Activated CD8-positive, alpha-beta memory T cell treated with anti-CD3 and anti-CD28 coated beads for 36 hours (primary cell): ENCODE measurements around the gene DRC7. TPM values are rescaled to one million over a fixed set of nuclear protein-coding genes. Genes with fewer than 3 reads are reported as not detected.
"Not testable (repeated sequence)": the region's sequence is repeated elsewhere in the genome, so short reads cannot be mapped to it uniquely, and the experiment has no call there.

ENCODE experiments used
- CTCF ChIA-PET: fragments of 350-600 bp; sonication (Branson Sonifier 250); formaldehyde crosslinking; loops from one replicate; lab custom pipeline; 2021; ENCODE audit warnings: antibody characterized with exemption; lab: Charles Lee
- POLR2A ChIA-PET: fragments of 350-600 bp; sonication (Branson Sonifier 250); formaldehyde crosslinking; loops from one replicate; lab custom pipeline; 2021; ENCODE audit warnings: antibody characterized with exemption; lab: Charles Lee
- total RNA-seq, 2 experiments: library from RNA; stranded (reverse); gene quantifications; one replicate each; pipeline ENCODE4 v1.2.3, GENCODE V29; 2021

The DRC7 gene
- total RNA-seq, 2 experiments from 2014 or later = not detected

DNA sequence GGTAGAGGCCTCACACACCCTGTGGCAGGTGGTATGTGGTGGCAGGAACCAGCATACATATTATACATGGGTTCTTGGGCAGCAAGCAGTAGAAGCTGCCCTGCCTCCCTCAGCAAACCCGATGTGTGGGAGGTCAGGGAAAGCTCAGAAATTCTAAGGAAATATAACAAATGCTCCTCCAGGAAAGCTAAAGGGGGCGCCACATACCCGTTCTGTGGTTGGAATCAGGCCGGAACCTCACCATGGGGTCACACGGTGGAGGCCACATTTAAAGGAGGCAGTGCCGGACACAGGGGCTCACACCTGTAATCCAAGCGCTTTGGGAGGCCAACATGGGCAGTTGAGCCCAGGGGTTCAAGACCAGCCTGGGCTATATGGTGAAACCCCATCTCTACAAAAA, 28.6 kb downstream of the DRC7 start:
- ChIA-PET CTCF (interaction anchor here (1.0 to 1.2 kb wide), 2 partner anchors 132 to 147 kb away, joined by 3 to 4 read pairs; no protein-coding TSS in a partner anchor), POLR2A (no interaction called here)

DNA sequence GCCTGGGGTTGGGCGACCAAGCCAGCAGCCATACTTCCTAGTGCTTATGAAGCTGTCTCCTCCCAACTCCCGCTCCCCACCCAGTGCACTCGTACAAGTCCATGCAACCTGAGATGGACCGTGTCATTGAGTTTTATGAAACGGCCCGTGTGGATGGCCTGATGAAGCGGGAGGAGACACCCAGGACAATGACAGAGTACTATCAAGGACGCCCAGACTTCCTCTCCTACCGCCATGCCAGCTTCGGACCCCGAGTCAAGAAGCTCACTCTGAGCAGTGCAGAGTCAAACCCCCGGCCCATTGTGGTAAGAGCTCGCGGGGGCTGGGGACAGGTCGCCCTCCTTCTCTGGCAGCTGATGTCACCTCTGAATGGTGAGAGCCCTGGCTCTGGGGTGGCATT, 29.9 kb downstream of the DRC7 start:
- ChIA-PET CTCF (interaction anchor here (1.1 to 1.3 kb wide), 2 partner anchors 77 to 148 kb away, joined by 3 to 5 read pairs; no protein-coding TSS in a partner anchor), POLR2A (no interaction called here)

DNA sequence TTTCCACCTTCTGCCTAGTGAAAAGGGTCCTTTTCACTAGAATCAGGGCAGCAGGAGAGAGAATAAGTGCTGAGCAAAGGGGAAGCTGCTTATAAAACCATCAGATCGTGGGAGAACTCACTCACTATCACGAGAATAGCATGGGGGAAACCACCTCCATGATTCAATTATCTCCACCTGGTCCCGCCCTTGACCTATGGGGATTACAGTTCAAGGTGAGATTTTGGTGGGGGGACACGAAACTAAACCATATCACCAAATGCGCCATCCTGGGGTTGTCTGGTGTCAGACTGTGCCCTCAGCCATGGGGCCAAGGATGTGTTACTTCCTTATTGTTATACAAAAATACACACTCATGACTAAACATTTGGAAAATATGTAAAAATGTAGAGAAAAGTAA, 30.5 kb downstream of the DRC7 start:
- ChIA-PET CTCF (interaction anchor here (1.1 to 1.3 kb wide), 3 partner anchors 76 to 149 kb away, joined by 3 to 5 read pairs (median 4); no protein-coding TSS in a partner anchor), POLR2A (no interaction called here)

DNA sequence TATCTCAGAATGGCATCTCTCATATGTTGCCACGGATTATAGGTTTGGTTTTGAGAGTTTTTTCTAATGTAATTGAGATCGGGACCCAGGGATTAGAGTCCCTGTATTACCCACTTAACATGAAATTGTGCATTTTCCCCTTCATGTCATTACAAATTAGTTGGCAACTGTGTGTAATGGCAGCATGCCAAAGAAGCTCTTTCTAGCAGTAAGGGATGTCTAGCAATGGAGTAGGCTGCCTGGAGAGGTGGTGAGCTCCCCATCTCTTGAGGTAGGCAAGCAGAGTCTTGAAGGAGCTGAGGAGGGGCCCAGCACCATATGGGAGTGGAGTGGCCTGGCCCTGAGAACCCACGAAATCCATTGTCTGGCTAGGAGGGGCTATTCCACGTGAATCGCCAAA, 30.9 kb downstream of the DRC7 start:
- CTCF ChIA-PET = interaction anchor here (1.2 kb wide), 1 partner anchor 77 kb away, joined by 4 read pairs; no protein-coding TSS in a partner anchor

DNA sequence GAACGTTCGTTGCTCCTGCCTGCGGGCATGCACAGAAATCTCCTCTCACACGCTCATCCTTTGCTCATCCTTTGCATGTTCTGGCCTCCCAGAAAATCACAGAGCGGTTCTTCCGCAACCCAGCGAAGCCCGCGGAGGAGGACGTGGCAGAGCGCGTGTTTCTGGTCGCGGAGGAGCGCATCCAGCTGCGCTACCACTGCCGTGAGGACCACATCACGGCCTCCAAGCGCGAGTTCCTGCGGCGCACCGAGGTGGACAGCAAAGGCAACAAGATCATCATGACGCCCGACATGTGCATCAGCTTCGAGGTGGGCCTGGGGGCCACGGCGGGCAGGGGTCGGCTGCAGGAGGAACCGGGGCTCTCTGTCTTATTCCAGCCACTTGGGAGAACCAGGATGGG, 31.4 kb downstream of the DRC7 start:
- POLR2A ChIA-PET = no interaction called here
- CTCF ChIA-PET = interaction anchor here (1.2 kb wide), 1 partner anchor 77 kb away, joined by 4 read pairs; no protein-coding TSS in a partner anchor

More for the DNA sequence above, 30.9 kb downstream of the DRC7 start:
- POLR2A ChIA-PET = no interaction called here

DNA sequence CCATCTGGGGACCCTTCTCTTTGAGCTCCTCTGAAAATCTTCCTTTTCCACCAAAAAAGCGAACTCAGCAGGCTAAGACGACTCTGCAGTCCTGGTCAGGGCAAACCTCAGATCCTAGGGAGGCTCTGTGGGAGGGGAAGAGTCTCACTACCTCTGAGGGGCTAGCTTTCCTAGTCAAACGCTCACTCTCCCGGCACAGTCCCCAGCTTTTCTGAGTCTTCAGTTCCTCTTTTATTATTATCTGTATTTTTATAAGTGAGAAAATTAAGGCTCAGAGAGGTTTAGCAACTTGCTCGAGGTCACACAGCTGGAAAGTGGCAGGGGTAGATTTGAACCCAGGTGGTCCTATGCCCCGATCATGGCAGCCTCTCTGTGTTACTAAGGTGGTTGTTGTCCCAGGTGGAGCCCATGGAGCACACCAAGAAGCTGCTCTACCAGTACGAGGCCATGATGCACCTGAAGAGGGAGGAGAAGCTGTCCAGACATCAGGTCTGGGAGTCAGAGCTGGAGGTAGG, 31.9 kb downstream of the DRC7 start:
- ChIA-PET POLR2A (no interaction called here), CTCF (interaction anchor here (1.2 to 1.3 kb wide), 2 partner anchors 9 to 78 kb away, joined by 3 to 4 read pairs; partner anchors contain the start of gene KATNB1)

DNA sequence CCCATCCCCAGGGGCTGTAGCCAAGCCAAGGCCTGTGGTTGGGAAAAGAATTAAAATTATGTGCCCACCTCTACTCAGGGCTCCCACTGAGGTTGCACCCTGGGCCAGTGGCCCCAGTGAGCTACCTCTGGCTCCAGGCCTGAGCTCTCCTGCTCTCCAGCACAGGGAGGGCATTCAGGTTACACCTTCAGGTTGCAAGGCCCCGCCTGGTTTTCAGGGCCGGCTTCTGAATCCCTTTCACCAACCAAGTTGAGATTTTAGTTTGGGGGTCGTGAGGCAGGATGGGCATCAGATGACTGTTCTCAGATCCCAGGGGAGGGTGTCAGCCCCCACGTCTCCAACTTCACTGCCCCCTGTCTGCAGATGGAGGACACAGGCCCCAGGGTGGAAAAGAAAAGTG, 33.0 kb downstream of the DRC7 start:
- POLR2A ChIA-PET = no interaction called here
- CTCF ChIA-PET = interaction anchor here (1.3 to 1.4 kb wide), 2 partner anchors 8 to 137 kb away, joined by 3 to 4 read pairs; partner anchors contain the start of gene KATNB1

DNA sequence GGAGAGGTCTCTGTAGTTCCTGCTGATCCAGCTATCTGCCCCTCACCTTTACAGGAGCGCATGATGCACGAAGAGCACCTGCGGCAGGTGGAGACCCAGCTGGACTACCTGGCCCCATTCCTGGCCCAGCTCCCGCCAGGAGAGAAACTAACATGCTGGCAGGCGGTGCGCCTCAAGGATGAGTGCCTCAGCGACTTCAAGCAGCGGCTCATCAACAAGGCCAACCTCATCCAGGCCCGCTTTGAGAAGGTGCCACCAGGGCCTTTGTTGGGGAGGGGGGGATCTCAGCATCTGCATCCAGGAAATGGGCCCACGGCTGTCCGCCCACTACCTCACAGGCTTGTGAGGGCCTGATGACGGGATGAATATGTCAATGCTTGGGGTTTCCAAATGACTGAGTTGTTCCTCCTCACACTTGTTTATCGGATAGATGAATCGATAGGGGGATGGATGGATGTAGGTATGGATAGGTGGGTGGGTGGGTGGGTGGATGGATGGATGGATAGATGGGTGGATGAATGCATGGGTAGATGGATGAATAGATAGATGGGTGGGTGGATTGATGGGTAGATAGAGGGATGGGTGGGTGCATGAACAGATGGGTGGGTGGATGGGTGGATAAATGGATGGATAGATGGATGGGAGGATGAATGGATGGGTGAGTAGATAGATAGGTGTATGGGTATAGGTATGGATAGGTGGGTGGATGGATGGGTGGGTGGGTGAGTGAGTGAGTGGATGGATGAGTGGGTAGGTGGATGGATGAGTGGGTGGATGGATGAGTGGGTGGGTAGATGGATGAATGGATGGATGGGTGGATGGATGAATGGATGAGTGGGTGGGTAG, 34.0 kb downstream of the DRC7 start:
- POLR2A ChIA-PET = no interaction called here
- CTCF ChIA-PET = interaction anchor here (1.4 kb wide), 1 partner anchor 138 kb away, joined by 4 read pairs; no protein-coding TSS in a partner anchor

DNA sequence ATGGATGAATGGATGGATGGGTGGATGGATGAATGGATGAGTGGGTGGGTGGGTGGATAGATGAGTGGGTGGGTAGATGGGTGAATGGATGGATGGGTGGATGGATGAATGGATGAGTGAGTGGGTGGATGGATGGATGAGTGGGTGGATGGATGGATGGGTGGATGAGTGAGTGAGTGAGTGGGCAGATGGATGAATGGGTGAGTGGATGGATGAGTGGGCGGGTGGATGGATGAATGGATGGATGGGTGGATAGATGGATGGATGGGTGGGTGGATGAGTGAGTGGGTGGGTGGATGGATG, 34.5 kb downstream of the DRC7 start:
- CTCF ChIA-PET = no interaction called here
- POLR2A ChIA-PET = no interaction called here

DNA sequence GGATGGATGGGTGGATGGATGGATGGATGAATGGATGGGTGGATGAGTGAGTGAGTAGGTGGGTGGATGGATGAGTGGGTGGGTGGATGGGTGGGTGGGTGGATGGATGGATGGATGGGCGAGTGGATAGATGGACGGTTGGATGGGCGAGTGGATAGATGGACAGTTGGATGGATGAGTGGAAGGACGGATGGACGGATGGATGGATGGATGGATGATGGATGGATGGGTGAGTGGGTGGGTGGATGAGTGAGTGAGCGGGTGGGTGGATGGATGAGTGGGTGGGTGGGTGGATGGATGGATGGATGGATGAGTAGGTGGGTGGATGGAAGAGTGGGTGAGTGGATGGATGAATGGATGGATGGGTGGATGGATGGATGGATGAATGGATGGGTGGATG, 35.2 kb downstream of the DRC7 start:
- POLR2A ChIA-PET, CTCF ChIA-PET: not testable (repeated sequence)

DNA sequence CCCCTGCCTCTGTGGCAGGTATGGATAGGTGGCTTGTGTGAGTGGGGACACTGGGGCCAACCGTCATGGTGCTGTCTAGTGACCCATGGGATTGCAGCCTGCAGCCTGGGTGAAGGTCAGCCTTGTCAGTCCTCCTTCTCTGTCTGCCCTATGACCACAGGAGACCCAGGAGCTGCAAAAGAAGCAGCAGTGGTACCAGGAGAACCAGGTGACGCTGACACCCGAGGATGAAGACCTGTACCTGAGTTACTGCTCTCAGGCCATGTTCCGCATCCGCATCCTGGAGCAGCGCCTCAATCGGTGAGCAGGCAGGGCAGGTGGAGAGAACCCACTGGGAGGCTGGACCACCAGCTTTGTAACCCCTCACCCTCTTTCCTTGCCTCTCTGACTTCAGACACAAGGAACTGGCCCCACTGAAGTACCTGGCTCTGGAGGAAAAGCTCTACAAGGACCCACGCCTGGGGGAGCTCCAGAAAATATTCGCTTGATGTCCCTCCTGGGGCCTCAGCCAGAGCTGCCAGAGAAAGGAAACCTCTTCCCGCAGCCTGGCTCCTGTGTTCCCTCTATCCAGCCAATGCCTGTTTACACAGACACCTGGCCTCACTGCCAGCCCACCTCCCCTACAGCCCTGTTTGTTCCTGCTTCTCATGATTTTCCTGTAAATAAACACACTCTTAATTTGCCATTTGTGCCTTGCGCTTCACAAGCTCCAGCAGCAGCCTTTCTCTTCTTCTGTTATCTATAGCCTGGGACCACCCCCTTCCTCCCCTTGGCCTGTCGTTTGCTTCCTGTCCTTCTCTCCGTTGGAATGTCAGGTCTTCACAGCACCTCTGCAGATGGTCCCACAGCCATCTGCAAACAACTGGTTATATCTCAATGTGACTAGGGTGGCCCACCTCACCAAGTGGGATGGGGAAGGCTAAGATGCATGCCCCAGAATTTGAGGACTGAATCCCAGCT, 36.4 kb downstream of the DRC7 start:
- POLR2A ChIA-PET = no interaction called here
- CTCF ChIA-PET = interaction anchor here (0.8 kb wide), 1 partner anchor 269 kb away, joined by 3 read pairs; the partner anchor contains the start of gene ZNF319

DNA sequence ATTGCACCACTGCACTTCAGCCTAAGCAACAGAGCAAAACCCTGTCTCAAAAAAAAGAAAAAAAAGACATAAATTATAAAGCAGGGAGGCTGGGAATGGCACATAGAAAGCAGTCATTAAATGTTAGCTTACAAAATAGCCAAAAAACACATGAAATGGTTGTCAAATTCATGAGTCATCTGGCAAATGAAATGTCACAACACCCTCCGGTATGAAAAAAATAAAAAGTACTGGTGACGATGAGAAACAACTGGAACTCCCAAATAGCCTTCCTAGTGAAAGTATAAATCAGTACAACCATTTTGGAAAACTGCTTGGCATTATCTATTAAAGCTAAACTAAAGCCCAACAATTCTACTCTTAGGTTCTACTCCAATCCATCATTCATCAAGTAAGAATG, 37.4 kb downstream of the DRC7 start:
- CTCF ChIA-PET = no interaction called here
- POLR2A ChIA-PET = no interaction called here

DNA sequence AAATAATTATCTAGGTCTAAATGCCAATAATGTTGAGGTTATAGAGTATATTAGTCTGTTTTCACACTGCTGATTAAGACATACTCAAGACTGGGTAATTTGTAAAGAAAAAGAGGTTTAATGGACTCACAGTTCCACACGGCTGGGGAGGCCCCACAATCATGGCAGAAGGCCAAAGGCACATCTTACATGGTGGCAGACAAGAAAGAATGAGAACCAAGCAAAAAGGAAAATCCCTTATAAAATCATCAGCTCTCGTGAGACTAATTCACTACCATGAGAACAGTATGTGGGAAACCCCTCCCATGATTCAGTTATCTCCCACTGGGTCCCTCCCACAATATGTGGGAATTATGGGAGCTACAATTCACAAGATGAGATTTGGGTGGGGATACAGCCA, 38.1 kb downstream of the DRC7 start:
- CTCF ChIA-PET = no interaction called here
- POLR2A ChIA-PET = no interaction called here

DNA sequence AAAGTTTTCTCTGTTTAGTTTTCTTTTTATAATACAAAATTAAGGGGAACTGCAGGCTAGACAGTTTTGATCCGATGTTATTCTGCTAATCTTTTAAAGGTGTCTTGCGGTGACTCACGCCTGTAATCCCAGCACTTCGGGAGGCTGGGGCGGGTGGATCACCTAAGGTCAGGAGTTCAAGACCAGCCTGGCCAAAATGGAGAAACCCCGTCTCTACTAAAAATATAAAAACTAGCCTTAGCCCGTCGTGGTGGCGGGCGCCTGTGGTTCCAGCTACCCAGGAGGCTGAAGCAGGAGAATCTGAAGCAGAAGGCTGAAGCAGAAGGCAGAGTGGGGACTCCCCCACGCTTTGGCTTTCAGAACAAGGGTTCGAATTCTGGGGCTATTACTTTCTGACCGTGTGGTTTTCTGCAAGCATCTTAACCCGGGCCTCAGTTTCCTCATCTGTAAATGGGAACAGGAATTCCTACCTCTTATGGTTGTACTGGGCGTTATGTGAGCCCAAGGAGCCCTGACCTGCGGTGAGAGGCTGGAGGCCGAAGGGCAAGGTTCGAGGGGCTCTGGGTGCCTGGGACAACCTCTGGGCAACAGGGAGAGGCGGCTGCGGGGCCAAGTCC, 39.8 kb downstream of the DRC7 start:
- CTCF ChIA-PET = interaction anchor here (0.6 to 2.8 kb wide), 3 partner anchors 78 to 158 kb away, joined by 3 to 13 read pairs (median 12); no protein-coding TSS in a partner anchor
- POLR2A ChIA-PET = interaction anchor here (0.6 to 1.2 kb wide), 3 partner anchors 41 to 152 kb away, joined by 3 to 5 read pairs (median 3); no protein-coding TSS in a partner anchor

DNA sequence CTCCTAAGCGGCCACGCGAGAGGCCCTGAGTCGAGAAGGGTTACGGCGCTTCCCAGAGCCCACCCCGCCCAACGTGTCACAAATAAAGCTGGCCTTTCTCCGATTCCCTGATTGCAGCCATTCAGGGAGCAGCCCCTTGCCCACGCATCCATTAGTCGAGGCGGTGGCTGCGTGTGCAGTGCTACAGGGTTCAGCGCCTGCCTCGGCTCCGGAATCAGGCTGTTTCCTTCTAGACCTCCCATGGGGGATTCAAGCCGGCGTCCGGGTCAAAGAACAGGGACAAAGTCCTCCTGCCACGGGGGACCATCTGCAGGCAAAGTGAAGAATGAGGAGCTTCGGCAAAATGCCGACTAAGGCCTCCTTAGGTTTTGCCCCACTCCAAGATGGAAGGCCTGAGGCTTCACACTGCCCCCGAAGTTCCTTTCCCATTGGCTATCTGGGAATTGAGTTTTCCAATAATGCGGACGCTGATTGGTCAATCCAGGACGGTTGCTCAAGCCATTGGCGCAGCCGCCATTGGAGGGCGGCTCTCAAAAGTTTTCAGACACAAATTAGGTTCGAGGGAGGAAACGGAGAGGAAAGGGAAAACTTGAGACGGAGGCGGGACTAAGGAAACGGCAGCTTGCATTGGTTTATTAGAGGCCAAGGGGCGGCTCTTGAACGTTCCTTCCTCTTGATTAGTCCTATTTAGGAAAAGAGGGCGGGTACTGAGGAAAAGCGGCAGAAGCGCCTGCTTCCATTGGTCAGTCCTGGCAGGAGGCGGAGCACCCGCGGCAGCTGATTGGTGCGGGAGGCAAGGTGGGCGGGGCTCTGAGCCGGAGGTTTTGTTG, 40.5 kb downstream of the DRC7 start:
- CTCF ChIA-PET = interaction anchor here (0.6 to 2.8 kb wide), 6 partner anchors 8 to 270 kb away, joined by 3 to 13 read pairs (median 3); no protein-coding TSS in a partner anchor
- POLR2A ChIA-PET = interaction anchor here (0.6 to 1.2 kb wide), 6 partner anchors 42 to 153 kb away, joined by 3 to 5 read pairs (median 3); no protein-coding TSS in a partner anchor

DNA sequence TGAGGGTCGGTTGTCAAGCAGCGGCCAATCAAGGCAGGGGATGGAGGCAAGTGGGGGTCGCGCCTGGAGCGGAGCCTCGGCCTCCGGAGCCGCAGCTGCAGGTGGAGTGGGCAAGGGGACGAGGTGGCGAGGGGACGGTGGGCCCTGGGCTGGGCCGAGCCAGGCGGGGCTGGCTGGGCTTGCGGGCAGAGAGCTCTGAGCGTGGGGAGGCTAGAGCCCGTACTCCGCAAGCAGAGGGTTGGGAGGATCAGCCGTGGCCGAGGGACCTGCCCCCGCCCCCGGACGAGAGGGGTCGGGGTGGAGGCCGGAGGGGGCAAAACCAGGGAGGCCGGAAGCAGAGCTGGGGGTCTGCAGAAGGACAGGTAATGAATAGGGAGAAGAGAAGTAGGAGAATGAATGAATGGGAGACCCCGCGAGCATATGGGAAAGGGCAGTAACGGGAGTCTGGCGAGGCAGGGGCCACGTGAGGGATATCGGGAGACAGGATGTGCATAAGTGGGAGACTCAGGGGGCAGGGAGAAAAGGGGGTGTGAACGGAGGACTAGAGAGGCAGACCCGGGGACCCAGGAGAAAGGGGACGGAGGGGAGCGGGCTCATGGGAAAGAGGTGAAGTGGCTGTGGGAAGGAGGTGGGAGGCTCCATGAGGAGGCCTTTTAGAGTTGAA, 41.3 kb downstream of the DRC7 start, which contains the start of gene KATNB1:
TSS of gene KATNB1 (plus strand) at position 16 of the 664 bp plus-strand sequence. CDS start 1,474 bp downstream, outside the sequence.
- ChIA-PET POLR2A (interaction anchor here (0.6 to 1.4 kb wide), 5 partner anchors 46 to 161 kb away, joined by 3 to 5 read pairs (median 3); no protein-coding TSS in a partner anchor), CTCF (interaction anchor here (0.7 to 2.8 kb wide), 9 partner anchors 9 to 269 kb away, joined by 3 to 13 read pairs (median 3); partner anchors contain the start of gene USB1)
